Loucy (cell line): Measurements from ENCODE around the gene TRAP1.

ENCODE experiments used
- EZH2phosphoT487 ChIP-seq: fragments of 200-600 bp; IDR thresholded peaks from 2 replicates; pipeline ENCODE4 v1.6.1; 2018; ENCODE audit warnings: antibody characterized with exemption, mild to moderate bottlenecking, moderate library complexity, borderline replicate concordance
- TF ChIP-seq, protein P1 (sequence below): fragments of 200-600 bp; sonication (generic); conservative IDR thresholded peaks from 2 replicates; pipeline ENCODE4 v1.5.1; 2014; ENCODE audit warnings: mild to moderate bottlenecking, antibody characterized with exemption, low read length

DNA sequence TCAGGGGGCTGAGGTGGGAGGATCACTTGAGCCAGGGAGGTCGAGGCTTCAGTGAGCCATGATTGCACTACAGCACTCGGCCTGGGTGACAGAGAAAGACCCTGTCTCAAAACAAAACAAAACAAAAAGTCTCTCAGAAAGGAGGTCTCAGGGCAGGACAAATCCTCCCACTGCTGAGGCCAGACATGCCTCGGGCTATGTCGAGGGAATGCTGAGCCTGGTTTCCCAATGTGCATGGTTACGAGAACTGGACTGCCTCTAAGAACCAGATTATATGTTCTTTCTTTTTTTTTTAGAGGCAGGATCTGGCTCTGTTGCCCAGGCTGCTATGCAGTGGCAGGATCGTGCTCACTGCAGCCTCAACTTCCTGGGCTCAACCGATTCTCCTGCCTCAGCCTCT lies 27.6 kb downstream of the TRAP1 start:
- TF ChIP-seq, protein P1, sequence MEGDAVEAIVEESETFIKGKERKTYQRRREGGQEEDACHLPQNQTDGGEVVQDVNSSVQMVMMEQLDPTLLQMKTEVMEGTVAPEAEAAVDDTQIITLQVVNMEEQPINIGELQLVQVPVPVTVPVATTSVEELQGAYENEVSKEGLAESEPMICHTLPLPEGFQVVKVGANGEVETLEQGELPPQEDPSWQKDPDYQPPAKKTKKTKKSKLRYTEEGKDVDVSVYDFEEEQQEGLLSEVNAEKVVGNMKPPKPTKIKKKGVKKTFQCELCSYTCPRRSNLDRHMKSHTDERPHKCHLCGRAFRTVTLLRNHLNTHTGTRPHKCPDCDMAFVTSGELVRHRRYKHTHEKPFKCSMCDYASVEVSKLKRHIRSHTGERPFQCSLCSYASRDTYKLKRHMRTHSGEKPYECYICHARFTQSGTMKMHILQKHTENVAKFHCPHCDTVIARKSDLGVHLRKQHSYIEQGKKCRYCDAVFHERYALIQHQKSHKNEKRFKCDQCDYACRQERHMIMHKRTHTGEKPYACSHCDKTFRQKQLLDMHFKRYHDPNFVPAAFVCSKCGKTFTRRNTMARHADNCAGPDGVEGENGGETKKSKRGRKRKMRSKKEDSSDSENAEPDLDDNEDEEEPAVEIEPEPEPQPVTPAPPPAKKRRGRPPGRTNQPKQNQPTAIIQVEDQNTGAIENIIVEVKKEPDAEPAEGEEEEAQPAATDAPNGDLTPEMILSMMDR: no peak
- no peak for TF ChIP-seq EZH2phosphoT487
